ENCODE measurements around the gene ITGB6. TPM values are rescaled to one million over a fixed set of nuclear protein-coding genes. Genes with fewer than 3 reads are reported as not detected.

ITGB6 gene
- total and polyA plus RNA-seq, 2 of the 4 experiments (the other 2 are of a cell fraction) = under 0.01 TPM; not detected in 1

DNA sequence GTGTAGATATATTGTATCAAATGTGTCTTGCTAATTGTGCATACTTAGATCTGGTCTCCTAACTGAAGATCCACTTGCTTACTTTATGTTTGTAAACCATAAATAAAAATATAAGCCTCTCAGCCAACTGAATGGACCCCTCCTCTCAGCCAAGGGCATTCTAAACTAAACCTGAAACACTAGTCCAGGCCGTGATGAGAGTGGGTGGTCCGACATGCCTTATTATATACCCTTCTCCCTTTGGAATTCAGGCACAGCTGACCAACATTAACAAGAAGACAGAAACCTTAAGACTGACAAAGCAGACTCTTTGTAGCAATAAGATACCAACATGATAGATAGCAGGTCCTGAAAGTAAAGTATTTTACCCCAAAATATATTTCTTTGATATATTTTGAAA is 73.3 kb downstream of the ITGB6 start:
- Histone ChIP-seq H3K36me3 (ENCODE audit: control insufficient read depth, insufficient read depth, low read length) (no peaks in the 10 kb centered on the region), H3K18ac (ENCODE audit: low read depth, low read length) (no peak overlapping the region), H3K27ac (ENCODE audit: insufficient read depth, low read length) (no peak overlapping the region), H3K27me3 (ENCODE audit: control insufficient read depth, insufficient read depth, low read length) (peaks cover 8% of the 10 kb centered on the region), H3K56ac (ENCODE audit: extremely low read depth, insufficient read depth, low read length) (no peak overlapping the region), H2AK5ac (ENCODE audit: low read depth, low read length) (no peak overlapping the region), H3K9me1 (ENCODE audit: insufficient read depth, low read length) (no peaks in the 10 kb centered on the region), H3K4me3 (ENCODE audit: insufficient read depth, low read depth, low read length) (no peak overlapping the region), H3K9ac (ENCODE audit: low read depth, low read length) (no peak overlapping the region), H3K4ac (ENCODE audit: low read depth, low read length) (no peak overlapping the region), H2BK15ac (ENCODE audit: low read depth, low read length) (no peak overlapping the region), H2BK120ac (ENCODE audit: low read depth, low read length) (no peak overlapping the region), H3K23ac (ENCODE audit: low read depth, low read length) (no peak overlapping the region), H2BK5ac (ENCODE audit: low read depth, low read length, poor library complexity, severe bottlenecking) (no peak overlapping the region), H2AK9ac (replicated peaks; ENCODE audit: low read depth, low read length, poor library complexity) (no peak overlapping the region), H3K9me3 (ENCODE audit: control insufficient read depth, insufficient read depth, low read length) (no peaks in the 10 kb centered on the region), H4K20me1 (ENCODE audit: insufficient read depth, low read length) (no peaks in the 10 kb centered on the region), H2AFZ (replicated peaks; ENCODE audit: low read length, poor library complexity) (no peak overlapping the region), H4K5ac (ENCODE audit: low read depth, low read length) (no peak overlapping the region), H3K4me2 (ENCODE audit: low read depth, low read length) (no peak overlapping the region), H3K4me1 (ENCODE audit: control insufficient read depth, insufficient read depth, low read length) (no peaks in the 10 kb centered on the region), H3K79me1 (ENCODE audit: low read depth in 1 of 2, low read length in 2 of 2) (no peaks in the 10 kb centered on the region), H4K91ac (ENCODE audit: insufficient read depth, low read depth, low read length) (no peak overlapping the region), H4K8ac (ENCODE audit: low read depth in 2 of 2, low read length in 2 of 2) (no peak overlapping the region), H2BK20ac (ENCODE audit: low read depth, low read length) (no peak overlapping the region), H3K14ac (replicated peaks; ENCODE audit: low read depth, low read length) (no peak overlapping the region)
- intact Hi-C loops (cut with micrococcal nuclease) = no loop called here
- POLR2A ChIA-PET (ENCODE audit: unreplicated experiment) = no interaction called here
- no peak for TF ChIP-seq NFE2L2 (IDR thresholded peaks at IDR 0.05; ENCODE audit: low read depth, low read length)
- no peak for TF ChIP-seq RAD21 (IDR thresholded peaks at IDR 0.05; ENCODE audit: low read length)
- TF ChIP-seq, protein P1, sequence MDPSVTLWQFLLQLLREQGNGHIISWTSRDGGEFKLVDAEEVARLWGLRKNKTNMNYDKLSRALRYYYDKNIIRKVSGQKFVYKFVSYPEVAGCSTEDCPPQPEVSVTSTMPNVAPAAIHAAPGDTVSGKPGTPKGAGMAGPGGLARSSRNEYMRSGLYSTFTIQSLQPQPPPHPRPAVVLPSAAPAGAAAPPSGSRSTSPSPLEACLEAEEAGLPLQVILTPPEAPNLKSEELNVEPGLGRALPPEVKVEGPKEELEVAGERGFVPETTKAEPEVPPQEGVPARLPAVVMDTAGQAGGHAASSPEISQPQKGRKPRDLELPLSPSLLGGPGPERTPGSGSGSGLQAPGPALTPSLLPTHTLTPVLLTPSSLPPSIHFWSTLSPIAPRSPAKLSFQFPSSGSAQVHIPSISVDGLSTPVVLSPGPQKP (IDR thresholded peaks at IDR 0.05; ENCODE audit: borderline replicate concordance, low read depth, low read length) = no peak
- TF ChIP-seq FOS (IDR thresholded peaks at IDR 0.05; ENCODE audit: low read depth, low read length) = no peak
- TF ChIP-seq, protein P2, sequence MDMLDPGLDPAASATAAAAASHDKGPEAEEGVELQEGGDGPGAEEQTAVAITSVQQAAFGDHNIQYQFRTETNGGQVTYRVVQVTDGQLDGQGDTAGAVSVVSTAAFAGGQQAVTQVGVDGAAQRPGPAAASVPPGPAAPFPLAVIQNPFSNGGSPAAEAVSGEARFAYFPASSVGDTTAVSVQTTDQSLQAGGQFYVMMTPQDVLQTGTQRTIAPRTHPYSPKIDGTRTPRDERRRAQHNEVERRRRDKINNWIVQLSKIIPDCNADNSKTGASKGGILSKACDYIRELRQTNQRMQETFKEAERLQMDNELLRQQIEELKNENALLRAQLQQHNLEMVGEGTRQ (IDR thresholded peaks at IDR 0.05; ENCODE audit: low read depth, low read length) = no peak
- TF ChIP-seq MXI1 (IDR thresholded peaks at IDR 0.05; ENCODE audit: borderline replicate concordance, low read depth, low read length) = no peak
- TF ChIP-seq RFX5 (IDR thresholded peaks at IDR 0.05; ENCODE audit: low read depth, low read length) = no peak
- dilution Hi-C loops (cut with HindIII; ENCODE audit: low sequenced_read_pairs, unreplicated experiment) = no loop called here
- DNase-seq (no peak), ATAC-seq (ENCODE audit: low read depth) (no peak)
- BruUV-seq (replicated peaks) = no TSS peak
- WGBS, 2 experiments (ENCODE audit: extremely low coverage in 2 of 2, insufficient read length in 1 of 2) = no CpG with 5 or more reads among the region's 2 CpGs
- in situ Hi-C loops (cut with MboI; ENCODE audit: low sequenced_read_pairs) = no loop called here
- CTCF ChIA-PET = no interaction called here
